Frontal cortex (tissue), 4 donors: ENCODE data around the gene VPS9D1. TPM values are rescaled to one million over a fixed set of nuclear protein-coding genes. Genes with fewer than 3 reads are reported as not detected.
"Not testable (repeated sequence)": the region's sequence is repeated elsewhere in the genome, so short reads cannot be mapped to it uniquely, and the experiment has no call there.

Source experiments
- DNase-seq, 2 donors: peaks; one replicate each; pipeline ENCODE4 v3.0.0; 2012; ENCODE audit warnings: low spot score in 2 of 2
- FAIRE-seq: peaks from 2 replicates; lab custom pipeline; 2012; peaks lifted over from hg19 to GRCh38; lab: Jason Lieb, UNC
- total RNA-seq: library from RNA; depleted of rRNA; stranded (reverse); fragments of >200 nt; gene quantifications from one replicate; pipeline ENCODE4 v1.2.3, GENCODE V29; 2014
- donor health status: control.
- donor health status: control.
- donor health status: control.

Gene VPS9D1
- total RNA-seq, 1 donor from 2014 or later = 7.7 TPM

- not testable (repeated sequence) for DNase-seq, FAIRE-seq
Observed at GRCh38 chr16:89671565-89671964, 49.1 kb downstream of the VPS9D1 start.

- FAIRE-seq (no peak), DNase-seq (no peak)
Observed at GRCh38 chr16:89670496-89671431, 49.9 kb downstream of the VPS9D1 start.

DNA sequence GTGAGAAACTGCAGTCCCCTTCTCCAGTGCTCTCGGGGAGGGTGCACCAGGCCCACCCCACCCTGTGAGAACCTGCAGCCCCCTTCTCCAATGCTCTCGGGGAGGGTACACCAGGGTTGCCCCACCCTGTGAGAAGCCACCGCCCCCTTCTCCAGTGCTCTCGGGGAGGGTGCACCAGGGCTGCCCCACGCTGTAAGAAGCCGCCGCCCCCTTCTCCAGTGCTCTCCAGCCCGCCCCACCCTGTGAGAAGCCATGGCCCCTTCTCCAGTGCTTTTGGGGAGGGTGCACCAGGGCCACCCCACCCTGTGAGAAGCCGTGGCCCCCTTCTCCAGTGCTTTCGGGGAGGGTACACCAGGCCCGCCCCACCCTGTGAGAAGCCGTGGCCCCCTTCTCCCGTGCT is 50.9 kb downstream of the VPS9D1 start:
- no peak for DNase-seq

GRCh38 chr16:89668790-89669158 is 51.9 kb downstream of the VPS9D1 start:
- DNase-seq (no peak), FAIRE-seq (no peak)

More for the DNA sequence above, 50.9 kb downstream of the VPS9D1 start:
- FAIRE-seq = no peak

- DNase-seq (no peak), FAIRE-seq (no peak)
Observed at GRCh38 chr16:89667633-89668032, 53.1 kb downstream of the VPS9D1 start.

GRCh38 chr16:89667000-89667399 is 53.7 kb downstream of the VPS9D1 start:
- DNase-seq, FAIRE-seq: not testable (repeated sequence)

GRCh38 chr16:89664238-89664637 is 56.5 kb downstream of the VPS9D1 start:
- FAIRE-seq, DNase-seq: not testable (repeated sequence)

DNA sequence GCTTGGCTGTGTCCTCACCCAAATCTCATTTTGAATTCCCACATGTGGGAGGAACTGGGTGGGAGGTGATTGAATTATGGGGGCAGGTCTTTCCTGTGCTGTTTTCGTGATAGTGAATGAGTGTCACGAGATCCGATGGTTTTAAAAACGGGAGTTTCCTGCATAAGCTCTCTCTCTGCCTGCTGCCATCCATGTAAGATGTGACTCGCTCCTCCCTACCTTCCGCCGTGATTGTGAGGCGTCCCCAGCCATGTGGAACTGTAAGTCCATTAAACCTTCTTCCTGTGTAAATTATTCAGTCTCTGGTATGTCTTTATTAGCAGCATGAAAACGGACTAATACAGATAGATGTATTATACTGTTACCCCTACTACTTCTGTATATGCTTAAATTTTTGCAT is 59.5 kb downstream of the VPS9D1 start:
- FAIRE-seq = no peak
- no peak for DNase-seq

GRCh38 chr16:89660146-89660545 is 60.6 kb downstream of the VPS9D1 start:
- FAIRE-seq = no peak

GRCh38 chr16:89658221-89658879 is 62.3 kb downstream of the VPS9D1 start:
- DNase-seq (no peak), FAIRE-seq (no peak)

More at GRCh38 chr16:89660146-89660545, 60.6 kb downstream of the VPS9D1 start:
- DNase-seq = no peak

DNA sequence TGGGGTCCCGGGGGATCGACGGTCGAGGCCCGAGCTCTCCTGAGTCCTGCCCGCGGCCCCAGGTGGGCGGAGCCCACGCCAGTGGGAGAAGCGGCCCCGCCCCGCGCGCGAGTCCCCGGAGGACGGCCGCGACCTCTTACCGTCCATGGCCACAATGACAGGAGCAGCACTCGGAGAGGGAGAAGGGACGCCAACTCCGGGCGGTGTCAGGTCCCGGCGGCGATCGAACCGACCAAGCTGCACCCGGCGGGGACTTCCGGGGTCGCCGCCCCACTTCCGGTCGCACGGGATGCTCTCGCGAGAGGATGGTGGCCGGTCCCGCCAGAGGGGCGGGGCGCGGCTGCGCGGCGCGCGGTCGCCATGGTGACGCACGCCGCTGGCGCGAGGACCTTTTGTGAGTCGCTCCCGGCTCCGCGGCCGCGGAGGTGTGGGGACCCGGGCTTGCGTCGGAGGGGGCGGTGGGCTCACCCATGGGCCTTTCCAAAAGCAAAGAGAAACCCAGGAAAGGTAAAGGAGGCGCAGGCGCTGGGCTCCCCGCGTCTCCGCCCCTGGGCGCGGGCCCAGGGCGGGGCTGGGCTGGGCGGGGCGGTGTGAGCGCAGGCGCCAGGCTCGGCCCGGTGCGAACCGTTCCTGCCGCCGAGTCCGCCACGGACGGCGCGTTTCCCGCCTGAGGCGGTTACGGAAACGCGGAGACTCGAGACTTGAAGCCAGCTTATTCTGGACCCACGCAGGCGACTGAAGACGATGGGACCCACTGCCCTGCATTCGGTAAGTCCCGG is 63.1 kb downstream of the VPS9D1 start, which contains the start of the genes CHMP1A and SPATA33:
CHMP1A (minus strand) TSS at position 267 of the 779 bp plus-strand sequence; CDS start at position 147, 120 bp downstream.
SPATA33 (plus strand) TSS at position 395 of the 779 bp plus-strand sequence; CDS start at position 471, 76 bp downstream.
- no peak for FAIRE-seq

More for the DNA sequence above, 63.1 kb downstream of the VPS9D1 start, which contains the start of the genes CHMP1A and SPATA33:
- DNase-seq = peak; percentile 98

Other genes starting within 250 kb of the VPS9D1 start
- gene ANKRD11, start 230.3 kb downstream of the VPS9D1 start, total RNA-seq = 27.7 TPM
- gene SPG7, start 212.5 kb downstream of the VPS9D1 start, total RNA-seq = 84.8 TPM
- gene RPL13, start 160.2 kb downstream of the VPS9D1 start, total RNA-seq = 1,545 TPM
- gene CPNE7, start 145.1 kb downstream of the VPS9D1 start, total RNA-seq = 15.1 TPM
- 2.4 TPM for gene DPEP1, start 107.3 kb downstream of the VPS9D1 start, total RNA-seq
- 81.9 TPM for gene CHMP1A, start 63.2 kb downstream of the VPS9D1 start, total RNA-seq
- gene SPATA33, start 63.1 kb downstream of the VPS9D1 start, total RNA-seq = 7.7 TPM
- 30.6 TPM for gene CDK10, start 34.2 kb downstream of the VPS9D1 start, total RNA-seq
- gene SPATA2L, start 19.2 kb downstream of the VPS9D1 start, total RNA-seq = 20.0 TPM
- 11.8 TPM for gene ZNF276, start 639 bp upstream of the VPS9D1 start, total RNA-seq
- 8.2 TPM for gene FANCA, start 95.7 kb upstream of the VPS9D1 start, total RNA-seq
- gene SPIRE2, start 107.6 kb upstream of the VPS9D1 start, total RNA-seq = 14.7 TPM
- 177 TPM for gene TCF25, start 152.7 kb upstream of the VPS9D1 start, total RNA-seq
- gene MC1R, start 198.0 kb upstream of the VPS9D1 start, total RNA-seq = 3.3 TPM
- gene TUBB3, start 202.4 kb upstream of the VPS9D1 start, total RNA-seq = 3,334 TPM
- gene DEF8, start 227.9 kb upstream of the VPS9D1 start, total RNA-seq = 51.8 TPM